HG03457 (cell line): ENCODE data around the gene ZFC3H1.
"Not testable (repeated sequence)": the region's sequence is repeated elsewhere in the genome, so short reads cannot be mapped to it uniquely, and the experiment has no call there.

Experiments used
- ATAC-seq: cut with Tn5 transposase; IDR thresholded peaks from one replicate; pipeline ENCODE4 v1.9.1; 2021; ENCODE audit warnings: moderate number of reproducible peaks; ENCODE audit not compliant: unreplicated experiment

Gene ZFC3H1, protein sequence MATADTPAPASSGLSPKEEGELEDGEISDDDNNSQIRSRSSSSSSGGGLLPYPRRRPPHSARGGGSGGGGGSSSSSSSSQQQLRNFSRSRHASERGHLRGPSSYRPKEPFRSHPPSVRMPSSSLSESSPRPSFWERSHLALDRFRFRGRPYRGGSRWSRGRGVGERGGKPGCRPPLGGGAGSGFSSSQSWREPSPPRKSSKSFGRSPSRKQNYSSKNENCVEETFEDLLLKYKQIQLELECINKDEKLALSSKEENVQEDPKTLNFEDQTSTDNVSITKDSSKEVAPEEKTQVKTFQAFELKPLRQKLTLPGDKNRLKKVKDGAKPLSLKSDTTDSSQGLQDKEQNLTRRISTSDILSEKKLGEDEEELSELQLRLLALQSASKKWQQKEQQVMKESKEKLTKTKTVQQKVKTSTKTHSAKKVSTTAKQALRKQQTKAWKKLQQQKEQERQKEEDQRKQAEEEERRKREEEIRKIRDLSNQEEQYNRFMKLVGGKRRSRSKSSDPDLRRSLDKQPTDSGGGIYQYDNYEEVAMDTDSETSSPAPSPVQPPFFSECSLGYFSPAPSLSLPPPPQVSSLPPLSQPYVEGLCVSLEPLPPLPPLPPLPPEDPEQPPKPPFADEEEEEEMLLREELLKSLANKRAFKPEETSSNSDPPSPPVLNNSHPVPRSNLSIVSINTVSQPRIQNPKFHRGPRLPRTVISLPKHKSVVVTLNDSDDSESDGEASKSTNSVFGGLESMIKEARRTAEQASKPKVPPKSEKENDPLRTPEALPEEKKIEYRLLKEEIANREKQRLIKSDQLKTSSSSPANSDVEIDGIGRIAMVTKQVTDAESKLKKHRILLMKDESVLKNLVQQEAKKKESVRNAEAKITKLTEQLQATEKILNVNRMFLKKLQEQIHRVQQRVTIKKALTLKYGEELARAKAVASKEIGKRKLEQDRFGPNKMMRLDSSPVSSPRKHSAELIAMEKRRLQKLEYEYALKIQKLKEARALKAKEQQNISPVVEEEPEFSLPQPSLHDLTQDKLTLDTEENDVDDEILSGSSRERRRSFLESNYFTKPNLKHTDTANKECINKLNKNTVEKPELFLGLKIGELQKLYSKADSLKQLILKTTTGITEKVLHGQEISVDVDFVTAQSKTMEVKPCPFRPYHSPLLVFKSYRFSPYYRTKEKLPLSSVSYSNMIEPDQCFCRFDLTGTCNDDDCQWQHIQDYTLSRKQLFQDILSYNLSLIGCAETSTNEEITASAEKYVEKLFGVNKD (N-terminal part only)

DNA sequence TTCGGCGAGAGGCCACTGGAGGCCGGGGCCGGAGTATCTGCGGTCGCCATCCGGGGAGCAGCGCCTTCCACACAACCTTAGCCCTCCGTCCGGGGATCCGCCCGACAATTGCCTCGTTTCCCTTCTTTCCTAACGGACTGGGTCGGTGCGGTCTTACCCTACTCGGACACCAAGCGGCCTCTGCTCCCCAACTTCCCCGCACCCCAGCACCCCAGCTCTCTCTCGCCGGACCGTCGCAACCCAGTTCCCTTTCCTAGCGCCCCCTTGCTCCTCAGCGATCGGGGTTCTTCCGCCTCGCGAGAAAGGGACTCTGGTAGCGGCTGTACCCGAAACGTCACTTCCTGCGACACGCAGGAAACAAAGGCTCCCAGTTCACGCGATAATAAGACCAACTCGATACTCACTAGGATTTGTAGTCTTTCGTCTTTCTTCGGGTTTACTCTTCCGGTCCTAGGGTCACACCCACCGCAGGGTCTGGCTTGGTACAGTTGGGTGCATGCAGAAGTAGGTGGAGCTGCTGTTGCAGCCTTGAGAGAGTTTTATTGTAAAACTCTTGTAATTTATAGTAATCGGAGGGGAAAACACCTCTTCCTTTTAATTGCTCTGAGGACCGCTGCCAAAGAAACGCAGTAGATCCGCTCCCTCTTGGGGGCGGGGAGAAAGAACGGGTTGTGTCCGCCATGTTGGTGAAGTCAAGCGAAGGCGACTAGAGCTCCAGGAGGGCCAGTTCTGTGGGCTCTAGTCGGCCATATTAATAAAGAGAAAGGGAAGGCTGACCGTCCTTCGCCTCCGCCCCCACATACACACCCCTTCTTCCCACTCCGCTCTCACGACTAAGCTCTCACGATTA, at the start of gene ZFC3H1, which contains the start of gene THAP2:
Gene ZFC3H1 (minus strand): TSS at position 288 of the 850 bp plus-strand sequence. CDS start 238 bp downstream, at position 50.
Gene THAP2 (plus strand): TSS at position 741 of the 850 bp plus-strand sequence. CDS start 209 bp downstream, outside the sequence.
- peak; percentile 87 for ATAC-seq

DNA sequence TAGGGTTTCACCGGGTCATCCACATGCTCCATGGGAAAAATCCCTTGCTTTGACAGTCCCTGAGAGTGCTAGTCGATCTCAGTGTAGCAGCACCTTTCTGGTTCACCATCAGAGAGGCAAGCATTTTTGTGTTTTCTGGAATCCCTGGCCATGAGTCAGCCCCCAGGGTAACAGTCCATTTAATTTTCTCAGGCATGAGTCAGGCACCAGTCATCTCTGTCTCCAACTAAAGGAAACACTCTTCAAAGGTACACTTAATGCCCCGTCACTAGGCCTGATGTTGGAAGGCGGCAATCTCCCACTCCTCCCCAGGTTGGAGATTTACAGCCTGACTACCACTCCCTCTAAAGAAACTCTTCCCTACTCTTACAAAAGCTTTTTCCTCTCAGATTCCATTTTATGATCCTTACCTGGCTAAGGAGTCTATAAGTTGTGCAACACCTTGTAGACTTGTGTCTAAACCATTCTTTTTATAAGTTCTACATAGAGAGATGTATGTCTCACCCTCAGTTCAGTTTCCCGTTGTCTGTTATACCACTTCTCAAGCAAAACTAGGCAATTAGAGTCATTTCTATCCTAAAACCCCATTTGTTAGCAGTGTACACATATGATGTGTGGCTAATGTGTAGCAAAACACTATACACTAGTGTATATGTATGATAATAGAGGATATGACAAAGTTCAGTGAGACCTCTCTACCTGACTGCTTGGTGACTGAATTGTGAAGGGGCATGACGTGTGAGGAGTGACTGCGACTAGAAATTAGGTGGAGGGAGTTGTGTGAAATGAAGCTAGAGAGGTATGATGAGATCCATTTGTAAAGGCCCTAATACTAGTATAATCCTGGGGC, 46.9 kb upstream of the ZFC3H1 start:
- no peak for ATAC-seq

DNA sequence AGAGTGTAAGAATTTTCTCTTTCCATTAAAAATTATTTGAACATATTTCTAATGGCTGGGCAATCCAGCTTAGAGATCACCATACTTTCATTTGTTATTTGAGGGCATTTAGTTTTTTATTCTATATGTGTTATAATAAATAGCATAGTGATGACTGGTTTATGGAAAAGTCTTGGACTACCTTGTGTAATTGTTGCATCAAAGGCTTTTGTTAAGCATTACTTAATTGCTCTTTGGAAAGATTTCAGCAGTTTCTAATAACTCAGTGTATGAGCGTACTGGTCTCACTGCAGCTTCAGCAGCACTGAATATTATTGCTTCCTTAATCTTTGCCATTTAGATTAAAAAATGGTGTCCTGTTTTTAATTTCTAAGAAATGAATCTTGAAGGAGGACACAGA, 45.0 kb upstream of the ZFC3H1 start:
- ATAC-seq = no peak

DNA sequence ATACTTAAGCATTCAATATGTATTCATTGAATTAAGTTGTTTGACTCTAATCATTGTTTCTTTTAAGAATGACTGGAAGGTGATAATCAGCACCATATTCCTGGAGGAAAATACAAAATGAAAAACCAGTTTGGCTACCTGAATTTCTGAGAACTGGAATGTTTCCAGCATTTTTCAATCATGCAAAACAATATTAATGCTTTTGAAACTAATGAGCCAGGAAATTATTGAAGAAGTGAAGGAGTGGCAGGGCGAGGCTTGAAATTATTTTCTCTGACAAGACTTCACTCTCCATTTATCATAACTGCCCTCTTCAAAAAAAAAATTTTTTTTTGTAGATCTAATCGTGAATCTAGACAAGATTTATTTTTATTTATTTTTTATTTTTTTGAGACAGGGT, 41.3 kb upstream of the ZFC3H1 start:
- ATAC-seq = no peak

DNA sequence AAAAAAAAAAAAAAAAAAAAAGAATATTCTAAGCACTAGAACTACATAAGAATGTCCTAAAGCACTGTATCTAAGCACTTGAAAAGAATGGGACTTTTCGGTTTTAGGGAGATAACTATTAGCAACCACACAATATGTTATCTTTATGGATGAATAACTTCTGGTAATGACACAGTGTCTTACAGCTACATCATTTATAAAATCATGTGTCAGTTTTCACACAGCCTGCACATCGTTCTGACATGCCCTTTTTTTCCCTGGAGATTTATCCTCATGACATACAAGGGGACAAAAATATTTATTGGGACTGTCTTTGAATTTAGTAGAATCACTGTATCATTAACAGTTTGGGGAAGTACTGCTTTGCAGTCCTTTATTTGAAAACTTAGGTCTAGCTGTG, 39.6 kb upstream of the ZFC3H1 start:
- no peak for ATAC-seq

DNA sequence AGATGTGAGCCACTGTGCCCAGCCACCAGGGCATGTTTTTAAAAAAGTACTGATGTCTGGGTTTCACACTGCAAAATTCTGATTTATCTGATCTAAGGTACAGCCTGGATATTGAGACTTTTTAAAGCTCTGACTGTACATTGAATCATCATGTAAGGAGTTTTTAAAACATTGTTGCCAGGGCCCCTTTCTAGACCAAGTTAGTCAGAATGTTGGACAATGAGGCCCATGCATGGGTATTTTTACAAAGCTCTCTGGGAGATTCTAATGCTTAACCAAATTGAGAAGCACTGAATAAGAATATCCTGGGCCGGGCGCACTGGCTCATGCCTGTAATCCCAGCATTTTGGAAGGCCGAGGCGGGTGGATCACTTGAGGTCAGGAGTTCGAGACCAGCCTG, 38.9 kb upstream of the ZFC3H1 start:
- no peak for ATAC-seq

DNA sequence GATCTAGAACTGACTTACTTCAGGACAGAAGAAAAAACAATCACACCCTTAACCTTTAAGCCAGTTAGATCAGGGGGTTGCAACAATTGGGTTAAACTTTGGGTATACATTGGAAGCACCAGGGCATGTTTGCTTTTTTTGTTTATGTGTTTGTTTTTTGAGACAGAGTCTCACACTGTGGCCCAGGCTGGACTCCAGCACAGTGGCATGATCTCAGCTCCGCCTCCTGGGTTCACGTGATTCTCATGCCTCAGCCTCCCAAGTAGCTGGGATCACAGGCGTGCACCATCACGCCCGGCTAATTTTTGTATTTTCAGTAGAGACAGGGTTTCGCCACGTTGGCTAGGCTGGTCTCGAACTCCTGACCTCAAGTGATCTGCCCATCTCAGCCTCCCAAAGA, 38.5 kb upstream of the ZFC3H1 start:
- ATAC-seq = not testable (repeated sequence)

DNA sequence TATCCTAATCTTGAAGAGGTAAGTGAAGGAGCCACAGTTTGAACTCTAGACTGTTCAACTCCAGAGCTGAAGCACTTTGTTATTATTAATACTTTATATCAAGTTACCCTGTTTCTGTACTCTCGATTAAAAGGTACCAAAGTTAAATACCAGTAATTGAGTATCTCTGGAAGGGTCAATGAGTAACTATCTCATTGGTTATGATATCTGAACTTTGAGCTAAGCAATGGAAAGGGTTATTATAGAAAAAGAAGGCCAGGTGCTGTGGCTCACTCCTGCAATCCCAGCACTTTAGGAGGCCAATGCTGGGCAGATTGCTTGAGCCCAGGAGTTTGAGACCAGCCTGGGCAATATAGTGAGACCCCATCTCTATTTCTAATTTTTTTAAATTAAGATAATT, 32.1 kb upstream of the ZFC3H1 start:
- no peak for ATAC-seq

DNA sequence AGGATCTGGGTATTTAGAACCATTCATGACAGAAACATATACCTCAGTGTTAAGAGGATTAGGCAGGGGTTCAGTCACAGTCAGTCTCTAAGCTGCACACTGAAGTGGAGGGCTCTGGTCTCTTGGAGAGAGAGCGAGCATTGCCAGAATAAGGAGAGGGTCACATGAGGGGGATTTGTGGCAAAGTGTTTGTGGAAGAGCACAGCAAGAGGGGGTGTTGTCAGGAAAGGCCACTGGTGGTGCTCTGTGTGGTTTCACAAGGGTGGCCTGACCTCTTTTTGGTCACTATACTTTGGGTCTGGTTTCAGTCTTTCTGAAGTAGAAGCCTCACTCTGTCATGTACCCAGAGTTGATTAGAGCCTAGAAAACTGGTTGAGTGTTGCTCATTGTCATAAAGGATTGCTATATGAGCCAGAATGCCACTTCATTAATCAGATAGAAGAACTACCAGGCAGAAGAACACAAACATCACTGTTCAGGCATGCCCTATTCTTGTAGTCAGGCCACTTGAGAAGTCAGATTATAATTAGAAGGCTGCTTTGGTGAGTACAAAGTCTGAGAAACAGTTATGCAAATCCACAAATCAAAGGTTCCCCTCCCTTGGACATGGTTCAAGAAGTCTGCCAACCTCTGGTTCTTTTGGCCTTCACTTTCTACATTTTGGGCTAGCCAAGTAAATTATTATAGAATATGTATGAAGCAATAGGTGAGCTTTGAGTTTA, 30.6 kb upstream of the ZFC3H1 start:
- ATAC-seq = peak; percentile 84

DNA sequence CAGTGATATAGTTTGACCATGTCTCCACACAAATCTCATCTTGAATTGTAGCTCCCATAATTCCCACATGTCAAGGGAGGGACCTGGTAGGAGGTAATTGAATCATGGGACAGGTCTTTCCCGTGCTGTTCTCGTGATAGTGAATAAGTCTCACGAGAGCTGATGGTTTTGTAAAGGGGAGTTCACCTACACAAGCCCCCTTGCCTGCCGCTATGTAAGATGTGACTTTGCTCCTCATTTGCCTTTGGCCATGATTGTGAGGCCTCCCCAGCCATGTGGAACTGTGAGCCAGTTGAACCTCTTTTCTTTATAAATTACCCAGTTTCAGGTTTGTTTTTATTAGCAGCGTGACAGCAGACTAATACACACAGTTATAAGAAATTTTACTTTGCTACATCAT, 30.0 kb upstream of the ZFC3H1 start:
- not testable (repeated sequence) for ATAC-seq

DNA sequence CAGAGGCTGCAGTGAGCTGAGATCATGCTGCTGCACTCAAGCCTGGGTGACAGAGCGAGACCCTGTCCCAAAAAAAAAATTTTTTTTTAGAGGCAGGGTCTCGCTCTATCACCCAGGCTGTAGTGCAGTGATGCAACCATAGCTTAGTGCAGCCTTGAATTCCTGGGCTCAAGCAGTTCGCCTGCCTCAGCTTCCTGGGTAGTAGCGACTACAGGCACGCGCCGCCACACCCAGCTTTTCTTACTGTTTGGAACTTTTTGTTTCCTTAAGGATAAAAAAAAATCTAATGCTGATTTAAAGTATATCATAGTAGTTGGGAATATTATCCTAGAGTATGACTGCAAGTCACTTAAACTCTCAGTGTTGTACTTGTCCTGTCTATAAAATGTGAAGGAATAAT, 29.5 kb upstream of the ZFC3H1 start:
- no peak for ATAC-seq

DNA sequence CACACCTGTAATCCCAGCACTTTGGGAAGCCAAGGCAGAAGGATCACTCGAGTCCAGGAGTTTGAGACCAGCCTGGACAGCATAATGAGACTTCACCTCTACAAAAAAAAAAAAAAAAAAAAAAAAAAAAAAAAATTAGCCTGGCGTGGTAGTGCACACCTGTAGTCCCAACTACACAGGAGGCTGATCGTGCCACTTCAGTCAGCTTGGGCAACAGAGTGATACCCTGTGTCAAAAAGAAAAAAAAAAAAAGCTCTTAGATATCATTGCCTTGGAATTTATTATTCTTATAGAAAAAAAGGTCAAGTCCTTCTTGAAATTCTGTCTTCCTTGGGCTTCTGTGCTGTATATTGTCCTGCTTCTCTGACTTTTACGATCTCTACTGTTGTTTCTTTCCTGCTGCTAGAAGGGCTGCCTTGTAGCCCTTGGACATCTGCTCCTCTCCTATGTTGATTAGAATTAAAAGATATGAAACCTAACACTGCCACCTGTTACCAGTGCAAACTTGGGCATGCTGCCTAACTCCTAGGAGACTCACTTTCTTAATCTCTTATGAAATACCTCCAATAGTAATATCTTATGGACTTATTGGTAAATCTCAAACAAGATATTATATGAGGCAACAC, 28.0 kb upstream of the ZFC3H1 start:
- no peak for ATAC-seq

DNA sequence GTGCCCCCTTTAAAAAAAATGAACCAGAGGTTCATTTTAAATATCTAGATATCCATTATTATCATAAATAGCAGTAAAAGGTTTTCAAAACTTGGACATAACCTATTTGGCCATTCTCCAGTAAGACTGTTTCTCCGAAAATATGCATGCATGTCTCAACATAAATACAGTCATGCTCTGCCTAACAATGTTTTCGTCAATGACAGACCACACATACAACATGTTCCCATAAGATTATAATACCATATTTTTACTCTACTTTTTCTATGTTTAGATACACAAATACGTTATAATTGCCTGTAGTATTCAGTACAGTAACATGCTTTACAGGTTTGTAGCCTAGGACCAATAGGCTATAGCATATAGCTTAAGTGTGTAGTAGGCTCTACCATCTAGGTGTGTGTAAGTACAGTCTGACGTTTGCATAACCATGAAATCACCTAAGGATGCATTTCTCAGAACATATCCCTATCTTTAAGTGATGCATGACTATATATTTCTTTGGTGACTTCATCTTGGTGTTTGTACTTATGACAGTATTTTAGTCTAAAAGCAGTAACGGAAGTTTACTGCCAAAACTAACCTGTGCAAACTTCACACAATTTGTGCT, 25.4 kb upstream of the ZFC3H1 start:
- ATAC-seq = no peak

DNA sequence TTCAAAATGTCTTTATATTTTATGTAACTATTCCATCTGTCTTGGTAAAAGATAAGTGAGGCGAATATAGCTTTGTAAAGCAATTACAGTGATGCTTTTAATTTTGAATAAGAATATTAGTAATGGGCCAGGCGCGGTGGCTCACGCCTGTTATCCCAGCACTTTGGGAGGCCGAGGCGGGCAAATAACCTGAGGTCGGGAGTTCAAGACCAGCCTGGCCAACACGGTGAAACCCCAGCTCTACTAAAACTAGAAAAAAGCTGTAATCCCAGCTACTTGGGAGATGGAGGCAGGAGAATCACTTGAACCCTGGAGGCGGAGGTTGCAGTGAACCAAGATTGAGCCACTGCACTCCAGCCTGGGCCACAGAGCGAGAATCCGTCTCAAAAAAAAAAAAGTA, 23.5 kb upstream of the ZFC3H1 start:
- ATAC-seq = not testable (repeated sequence)

DNA sequence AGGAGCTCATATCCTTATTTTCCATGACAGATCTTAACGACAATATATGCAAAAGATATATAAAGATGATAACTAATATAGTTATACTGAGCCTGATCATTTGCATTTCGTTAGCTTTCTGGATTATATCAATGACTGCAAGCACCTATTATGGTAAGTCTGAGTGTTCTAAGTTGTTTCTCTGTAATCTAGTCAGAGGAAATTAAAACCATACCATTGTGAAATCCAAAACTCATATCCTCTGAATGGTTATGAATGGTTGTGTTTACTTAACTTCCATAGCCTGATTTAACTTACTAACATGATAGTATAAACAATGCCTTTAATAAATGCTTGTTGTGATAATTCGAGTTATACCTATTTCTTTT, 23.0 kb upstream of the ZFC3H1 start:
- ATAC-seq = no peak

DNA sequence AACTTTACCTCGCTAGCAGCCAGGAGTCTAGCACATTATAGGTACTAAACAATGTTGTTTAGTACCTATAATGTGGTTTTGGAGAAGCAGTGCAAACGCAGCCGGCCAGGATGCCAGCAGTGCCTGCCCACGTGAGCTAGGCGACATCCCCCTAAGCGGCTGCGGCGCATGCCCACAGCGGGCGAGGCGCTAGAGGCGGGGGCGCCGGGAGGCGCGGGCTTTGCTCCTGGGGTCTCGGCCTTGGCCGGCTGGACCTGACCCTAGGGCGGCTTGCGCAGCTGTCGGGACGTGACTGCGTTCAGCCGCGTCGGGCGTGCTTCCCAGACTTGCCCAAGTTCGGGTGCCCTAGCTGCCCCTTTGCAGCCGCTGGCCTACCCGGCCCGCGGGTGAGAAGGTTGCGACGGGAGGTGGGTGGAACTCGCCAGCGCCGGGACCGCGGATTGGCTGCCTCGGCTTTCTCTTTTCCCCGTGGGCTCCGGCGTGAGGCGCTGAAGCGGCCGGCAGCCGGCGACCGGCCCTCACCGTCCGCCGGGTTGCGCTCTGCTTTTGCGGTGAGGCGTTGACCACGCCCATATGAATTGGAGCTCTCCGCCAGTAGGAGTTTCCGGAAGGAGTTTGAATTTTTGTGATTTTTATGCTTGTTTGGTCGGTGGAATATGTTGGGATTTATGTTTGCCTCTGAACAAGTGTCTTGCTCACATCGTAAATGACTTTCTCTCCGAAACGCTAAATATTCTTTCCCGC, 22.4 kb upstream of the ZFC3H1 start, which contains the start of gene TMEM19:
Gene TMEM19 (plus strand): TSS at position 169 of the 744 bp plus-strand sequence. CDS start 599 bp downstream, outside the sequence.
- peak; percentile 77 for ATAC-seq
